Hepatocyte (in vitro differentiated cells): ENCODE data around the gene TFAP2A. TPM values are rescaled to one million over a fixed set of nuclear protein-coding genes. Genes with fewer than 3 reads are reported as not detected.

Experiments used
- microRNA-seq: library from miRNA; unstranded; fragments of <30 nt; microRNA quantifications from one replicate; pipeline ENCODE4, GENCODE V29; 2017
- polyA plus RNA-seq: library from polyadenylated mRNA; unstranded; fragments of >200 nt; fragmentation: Nextera tagmentation; extraction: Ambion mirVana; gene quantifications from 2 replicates; pipeline ENCODE4 v1.2.1, GENCODE V29; 2016
- small RNA-seq: library from RNA; depleted of rRNA; stranded (forward); fragments of <200 nt; gene quantifications from one replicate; pipeline ENCODE3, GENCODE V24; 2014
- total RNA-seq: library from RNA; depleted of rRNA; stranded (reverse); fragments of >200 nt; gene quantifications from 2 replicates; pipeline ENCODE4 v1.2.3, GENCODE V29; 2014

The TFAP2A gene
- total and polyA plus RNA-seq, 2 experiments from 2014 or later: 6.2 to 14.9 TPM

Small RNA genes lying within 50 kb of the gene (microRNA-seq; reads per million reads assigned to microRNA genes)
- gene MIR5689: not detected

Small RNA genes lying within 50 kb of the gene (small RNA-seq; reads per million reads assigned to genes)
- not detected for gene MIR5689

Other genes with a start within 250 kb of the TFAP2A start
- 36.4 and 39.3 TPM in 2 replicates for gene GCNT2, start 106.3 kb upstream of the TFAP2A start, total RNA-seq
- gene GCNT2, start 106.3 kb upstream of the TFAP2A start, polyA plus RNA-seq: 16.3 and 25.9 TPM in 2 replicates